Thyroid gland (tissue), 4 donors: Measurements from ENCODE around the gene ASNSD1.
"Not testable (repeated sequence)": the region's sequence is repeated elsewhere in the genome, so short reads cannot be mapped to it uniquely, and the experiment has no call there.

ENCODE experiments used
- POLR2A ChIP-seq, 2 donors: fragments of 450-650 bp; IDR thresholded peaks; one replicate each; pipeline ENCODE4 v1.6.1; 2017; ENCODE audit warnings: antibody characterized with exemption in 2 of 2, mild to moderate bottlenecking in 2 of 2, moderate library complexity in 1 of 2
- TF ChIP-seq, protein P1 (sequence below), 6 experiments: fragments of 200-600 bp in 3 of 6; fragments of 450-650 bp in 3 of 6; sonication (generic) in 3 of 6; IDR thresholded peaks; one replicate each; pipeline ENCODE4 v1.5.1; 2016 to 2019; ENCODE audit warnings: antibody characterized with exemption in 6 of 6, mild to moderate bottlenecking in 2 of 6, inconsistent platforms in 1 of 6, moderate library complexity in 1 of 6

- TF ChIP-seq, protein P1, sequence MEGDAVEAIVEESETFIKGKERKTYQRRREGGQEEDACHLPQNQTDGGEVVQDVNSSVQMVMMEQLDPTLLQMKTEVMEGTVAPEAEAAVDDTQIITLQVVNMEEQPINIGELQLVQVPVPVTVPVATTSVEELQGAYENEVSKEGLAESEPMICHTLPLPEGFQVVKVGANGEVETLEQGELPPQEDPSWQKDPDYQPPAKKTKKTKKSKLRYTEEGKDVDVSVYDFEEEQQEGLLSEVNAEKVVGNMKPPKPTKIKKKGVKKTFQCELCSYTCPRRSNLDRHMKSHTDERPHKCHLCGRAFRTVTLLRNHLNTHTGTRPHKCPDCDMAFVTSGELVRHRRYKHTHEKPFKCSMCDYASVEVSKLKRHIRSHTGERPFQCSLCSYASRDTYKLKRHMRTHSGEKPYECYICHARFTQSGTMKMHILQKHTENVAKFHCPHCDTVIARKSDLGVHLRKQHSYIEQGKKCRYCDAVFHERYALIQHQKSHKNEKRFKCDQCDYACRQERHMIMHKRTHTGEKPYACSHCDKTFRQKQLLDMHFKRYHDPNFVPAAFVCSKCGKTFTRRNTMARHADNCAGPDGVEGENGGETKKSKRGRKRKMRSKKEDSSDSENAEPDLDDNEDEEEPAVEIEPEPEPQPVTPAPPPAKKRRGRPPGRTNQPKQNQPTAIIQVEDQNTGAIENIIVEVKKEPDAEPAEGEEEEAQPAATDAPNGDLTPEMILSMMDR (IDR thresholded peaks at IDR 0.05): not testable (repeated sequence)
- TF ChIP-seq POLR2A (IDR thresholded peaks at IDR 0.05): not testable (repeated sequence)
Measured at GRCh38 chr2:189687796-189688195, 26.5 kb downstream of the ASNSD1 start.
